ENCODE measurements around the gene SEPSECS.

SEPSECS gene

GRCh38 chr4:25159837-25160713 lies at the start of gene SEPSECS:
Gene SEPSECS, minus strand, starts transcription at chr4:25160449. Its CDS starts 80 bp downstream, at chr4:25160369.
- DNase-seq: peak; percentile 98

GRCh38 chr4:25209702-25210101 lies 49.5 kb upstream of the SEPSECS start:
- DNase-seq: no peak

- no peak for DNase-seq
These were observed 47.7 kb upstream of the SEPSECS start for GRCh38 chr4:25207997-25208396.

- no peak for DNase-seq
These were observed 38.5 kb upstream of the SEPSECS start for GRCh38 chr4:25198713-25199112.

- no peak for DNase-seq
These were observed 30.2 kb upstream of the SEPSECS start for GRCh38 chr4:25190407-25190806.

- no peak for DNase-seq
These were observed 23.8 kb upstream of the SEPSECS start for GRCh38 chr4:25184056-25184455.

- DNase-seq: no peak
These were observed 22.7 kb upstream of the SEPSECS start for GRCh38 chr4:25182937-25183336.

GRCh38 chr4:25180524-25181131 lies 20.4 kb upstream of the SEPSECS start:
- DNase-seq: no peak

- no peak for DNase-seq
These were observed 18.6 kb upstream of the SEPSECS start for GRCh38 chr4:25178838-25179261.

- no peak for DNase-seq
These were observed 16.9 kb upstream of the SEPSECS start for GRCh38 chr4:25177147-25177546.

- DNase-seq: no peak
These were observed 14.4 kb upstream of the SEPSECS start for GRCh38 chr4:25174674-25175073.

GRCh38 chr4:25172961-25173915 lies 13.0 kb upstream of the SEPSECS start:
- no peak for DNase-seq

- DNase-seq: no peak
These were observed 11.1 kb upstream of the SEPSECS start for GRCh38 chr4:25171201-25171865.

GRCh38 chr4:25169446-25169845 lies 9.2 kb upstream of the SEPSECS start:
- DNase-seq: no peak

- DNase-seq: no peak
These were observed 5.7 kb upstream of the SEPSECS start for GRCh38 chr4:25165916-25166315.

GRCh38 chr4:25163196-25163595 lies 2.9 kb upstream of the SEPSECS start:
- DNase-seq: no peak

GRCh38 chr4:25162566-25162965 lies 2.3 kb upstream of the SEPSECS start:
- no peak for DNase-seq

GRCh38 chr4:25161593-25161950 lies 1.3 kb upstream of the SEPSECS start:
- no peak for DNase-seq

GRCh38 chr4:25160714-25161592 lies 704 bp upstream of the SEPSECS start:
- DNase-seq: no peak

GRCh38 chr4:25158817-25159216 lies 1.4 kb downstream of the SEPSECS start:
- DNase-seq: no peak

- no peak for DNase-seq
These were observed 3.2 kb downstream of the SEPSECS start for GRCh38 chr4:25157081-25157480.

- no peak for DNase-seq
These were observed 4.3 kb downstream of the SEPSECS start for GRCh38 chr4:25155947-25156346.
